Neutrophil (primary cell): Measurements from ENCODE around the gene MEP1B.

Experiments
- H3K27ac ChIP-seq: fragments of 200-600 bp; sonication (generic); 2 replicates; pipeline ENCODE4 v1.5.1; 2016; ENCODE audit warnings: mild to moderate bottlenecking, moderate library complexity
- H3K27me3 ChIP-seq: fragments of 200-600 bp; sonication (generic); 2 replicates; pipeline ENCODE4 v1.6.0; 2016; ENCODE audit warnings: mild to moderate bottlenecking
- H3K36me3 ChIP-seq: fragments of 200-600 bp; sonication (generic); 2 replicates; pipeline ENCODE4 v1.5.1; 2017
- H3K4me1 ChIP-seq, 2 experiments: fragments of 200-600 bp in 1 of 2; sonication (generic) in 1 of 2; 1 replicate in 1 of 2; 2 replicates in 1 of 2; pipeline versions ENCODE4 v1.5.1 to v1.6.1; 2013 to 2016; ENCODE audit warnings: low read depth in 1 of 2, low read length in 1 of 2, mild to moderate bottlenecking in 1 of 2, moderate library complexity in 1 of 2; ENCODE audit not compliant: control insufficient read depth in 1 of 2, insufficient read depth in 1 of 2
- H3K4me3 ChIP-seq, 2 experiments: fragments of 200-600 bp in 1 of 2; sonication (generic) in 1 of 2; 1 replicate in 1 of 2; 2 replicates in 1 of 2; pipeline ENCODE4 v1.5.1; 2013 to 2016; ENCODE audit warnings: low read depth in 1 of 2, low read length in 1 of 2, mild to moderate bottlenecking in 1 of 2, moderate library complexity in 1 of 2
- H3K9me3 ChIP-seq: fragments of 200-600 bp; sonication (generic); 2 replicates; pipeline ENCODE4 v1.5.1; 2016
- CTCF ChIP-seq: fragments of 200-600 bp; sonication (generic); IDR thresholded peaks from 2 replicates; pipeline ENCODE4 v1.5.1; 2016; ENCODE audit warnings: antibody characterized with exemption

Gene MEP1B

GRCh38 chr18:32259553-32259952, 69.7 kb downstream of the MEP1B start:
- Histone ChIP-seq H3K27ac (no peak overlapping the region), H3K4me3 (no peak overlapping the region), H3K4me1 (no peaks in the 10 kb centered on the region), H3K9me3 (no peaks in the 10 kb centered on the region), H3K36me3 (no peaks in the 10 kb centered on the region), H3K27me3 (no peaks in the 10 kb centered on the region)
- TF ChIP-seq CTCF = no peak

- Histone ChIP-seq H3K4me3 (no peak overlapping the region), H3K36me3 (no peaks in the 10 kb centered on the region), H3K4me1 (no peaks in the 10 kb centered on the region), H3K27me3 (no peaks in the 10 kb centered on the region), H3K27ac (no peak overlapping the region), H3K9me3 (no peaks in the 10 kb centered on the region)
- no peak for TF ChIP-seq CTCF
Measured at GRCh38 chr18:32261003-32261402, 71.2 kb downstream of the MEP1B start.

- H3K27ac ChIP-seq = no peak overlapping the region
- no peaks in the 10 kb centered on the region for H3K36me3 ChIP-seq
Measured at GRCh38 chr18:32262092-32262491, 72.3 kb downstream of the MEP1B start.

GRCh38 chr18:32264401-32264800, 74.6 kb downstream of the MEP1B start:
- H3K27ac ChIP-seq = no peak overlapping the region
- H3K36me3 ChIP-seq = no peaks in the 10 kb centered on the region
- H3K4me1 ChIP-seq = no peaks in the 10 kb centered on the region
- TF ChIP-seq CTCF = no peak
- H3K4me3 ChIP-seq = no peak overlapping the region
- no peaks in the 10 kb centered on the region for H3K27me3 ChIP-seq
- no peaks in the 10 kb centered on the region for H3K9me3 ChIP-seq

More at GRCh38 chr18:32262092-32262491, 72.3 kb downstream of the MEP1B start:
- H3K9me3 ChIP-seq = no peaks in the 10 kb centered on the region
- TF ChIP-seq CTCF = no peak
- H3K27me3 ChIP-seq = no peaks in the 10 kb centered on the region
- H3K4me3 ChIP-seq = no peak overlapping the region
- no peaks in the 10 kb centered on the region for H3K4me1 ChIP-seq

- Histone ChIP-seq H3K27ac (no peak overlapping the region), H3K4me1 (no peaks in the 10 kb centered on the region), H3K9me3 (no peaks in the 10 kb centered on the region), H3K27me3 (no peaks in the 10 kb centered on the region), H3K4me3 (no peak overlapping the region), H3K36me3 (no peaks in the 10 kb centered on the region)
- TF ChIP-seq CTCF = no peak
Measured at GRCh38 chr18:32267463-32267862, 77.6 kb downstream of the MEP1B start.
